ENCODE data around the gene ARRDC5. TPM values are rescaled to one million over a fixed set of nuclear protein-coding genes. Genes with fewer than 3 reads are reported as not detected.
A peak's percentile ranks its signal among the peaks of the same experiment; 100 is the strongest.
"Not testable (repeated sequence)": the region's sequence is repeated elsewhere in the genome, so short reads cannot be mapped to it uniquely, and the experiment has no call there.

ARRDC5 gene
- total RNA-seq = not detected

DNA sequence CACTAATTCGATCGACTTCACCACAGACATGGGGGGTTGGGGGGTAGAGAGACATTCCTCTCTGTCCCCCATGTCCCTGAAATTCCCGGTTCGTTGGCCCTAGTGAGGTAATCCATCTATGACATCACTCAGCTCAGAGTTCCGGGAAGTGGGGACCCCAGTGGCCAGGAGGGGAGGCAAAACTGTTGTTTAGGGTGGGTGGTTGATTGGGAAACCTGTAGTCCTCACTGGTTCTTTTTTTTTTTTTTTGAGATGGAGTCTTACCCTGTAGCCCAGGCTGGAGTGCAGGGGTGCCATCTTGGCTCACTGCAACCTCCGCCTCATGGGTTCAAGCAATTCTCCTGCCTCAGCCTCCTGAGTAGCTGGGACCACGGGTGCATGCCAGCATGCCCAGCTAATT, at the start of gene ARRDC5:
Gene ARRDC5, minus strand, starts transcription at position 101 of the 400 bp plus-strand sequence. Its CDS starts 71 bp downstream, at position 30.
- FAIRE-seq = no peak
- DNase-seq (ENCODE audit: low spot score in 2 of 2) = no peak

DNA sequence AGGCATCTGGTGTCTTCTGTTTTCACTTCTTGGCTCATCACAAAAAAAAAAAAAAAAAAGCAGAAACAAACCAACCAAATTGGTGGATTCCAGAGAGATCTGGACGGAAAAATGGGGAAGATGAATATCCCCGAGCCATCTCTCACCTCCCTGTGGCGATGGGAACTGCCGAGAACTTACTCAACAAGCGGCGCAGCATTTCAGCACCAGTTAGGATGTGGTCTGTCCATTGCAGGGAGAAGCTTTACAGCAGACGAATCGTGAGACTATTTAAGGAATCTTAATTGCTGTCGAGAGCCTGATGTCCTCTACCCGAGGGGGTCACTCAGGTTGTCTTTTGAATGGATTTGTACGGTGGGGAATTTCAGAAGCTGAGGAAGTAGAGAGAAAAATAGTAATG, 49.0 kb upstream of the ARRDC5 start:
- DNase-seq (ENCODE audit: low spot score in 2 of 2) = no peak
- no peak for FAIRE-seq

DNA sequence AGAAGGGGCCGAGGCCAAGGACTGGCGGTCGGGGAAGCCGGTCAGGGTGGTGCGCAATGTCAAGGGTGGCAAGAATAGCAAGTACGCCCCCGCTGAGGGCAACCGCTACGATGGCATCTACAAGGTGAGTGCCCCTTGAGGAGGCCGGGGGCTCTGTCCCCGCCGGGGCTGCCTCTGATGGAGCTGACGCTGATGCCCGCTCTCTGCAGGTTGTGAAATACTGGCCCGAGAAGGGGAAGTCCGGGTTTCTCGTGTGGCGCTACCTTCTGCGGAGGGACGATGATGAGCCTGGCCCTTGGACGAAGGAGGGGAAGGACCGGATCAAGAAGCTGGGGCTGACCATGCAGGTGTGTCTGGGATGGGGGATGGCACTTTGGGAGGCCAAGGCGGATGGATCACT, 48.0 kb upstream of the ARRDC5 start:
- FAIRE-seq; DNase-seq (ENCODE audit: low spot score in 2 of 2): not testable (repeated sequence)

DNA sequence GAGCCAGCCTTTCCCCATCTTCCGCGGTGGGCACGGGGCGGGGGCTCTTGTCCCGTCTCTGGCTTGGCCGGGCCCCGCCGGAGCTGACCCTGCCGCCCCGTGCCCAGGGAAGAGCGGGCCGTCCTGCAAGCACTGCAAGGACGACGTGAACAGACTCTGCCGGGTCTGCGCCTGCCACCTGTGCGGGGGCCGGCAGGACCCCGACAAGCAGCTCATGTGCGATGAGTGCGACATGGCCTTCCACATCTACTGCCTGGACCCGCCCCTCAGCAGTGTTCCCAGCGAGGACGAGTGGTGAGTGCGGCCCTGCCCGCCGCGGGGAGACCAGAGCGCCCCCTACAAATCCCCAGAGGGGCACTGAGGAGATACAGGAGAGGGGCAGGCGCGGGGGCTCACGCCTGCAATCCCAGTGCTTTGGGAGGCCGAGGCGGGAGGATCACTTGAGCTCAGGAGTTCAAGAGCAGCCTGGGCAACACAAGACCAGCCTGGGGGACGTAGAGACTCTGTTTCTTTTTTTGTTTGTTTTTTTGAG, 39.0 kb upstream of the ARRDC5 start:
- FAIRE-seq; DNase-seq (ENCODE audit: low spot score in 2 of 2): not testable (repeated sequence)

DNA sequence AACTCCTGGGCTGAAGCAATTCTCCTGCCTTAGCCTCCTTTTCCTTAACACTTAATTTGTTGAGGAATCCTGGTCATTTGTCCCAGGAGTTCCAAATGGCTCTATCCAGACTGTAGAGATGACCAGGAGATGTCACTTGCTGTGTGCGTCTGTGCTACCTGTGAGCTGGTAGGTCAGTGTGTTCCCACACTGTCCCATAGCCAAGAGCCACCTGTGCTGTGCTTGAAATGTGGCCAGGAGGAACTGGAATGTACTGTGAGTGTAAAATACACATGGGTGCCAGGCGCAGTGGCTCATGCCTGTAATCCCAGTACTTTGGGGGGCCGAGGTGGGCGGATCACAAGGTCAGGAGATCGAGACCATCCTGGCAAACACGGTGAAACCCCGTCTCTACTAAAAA, 36.8 kb upstream of the ARRDC5 start:
- FAIRE-seq = no peak
- DNase-seq (ENCODE audit: low spot score in 2 of 2) = no peak

DNA sequence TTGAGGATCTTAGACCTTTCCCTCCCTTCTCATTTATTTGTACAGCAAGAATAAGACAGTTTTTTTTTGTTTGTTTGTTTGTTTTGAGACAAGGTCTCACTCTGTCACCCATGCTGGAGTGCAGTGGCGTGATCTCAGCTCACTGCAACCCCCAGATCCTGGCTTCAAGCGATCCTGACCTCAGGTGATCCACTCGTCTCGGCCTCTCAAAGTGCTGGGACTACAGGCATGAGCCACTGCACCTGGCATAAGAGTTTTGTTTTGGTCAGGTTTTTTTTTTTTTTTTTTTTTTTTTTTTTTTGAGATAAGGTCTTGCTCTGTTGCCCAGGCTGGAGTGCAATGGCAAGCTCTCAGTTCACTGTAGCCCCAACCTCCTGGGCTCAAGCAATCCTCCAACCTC, 35.8 kb upstream of the ARRDC5 start:
- DNase-seq (ENCODE audit: low spot score in 2 of 2); FAIRE-seq: not testable (repeated sequence)

DNA sequence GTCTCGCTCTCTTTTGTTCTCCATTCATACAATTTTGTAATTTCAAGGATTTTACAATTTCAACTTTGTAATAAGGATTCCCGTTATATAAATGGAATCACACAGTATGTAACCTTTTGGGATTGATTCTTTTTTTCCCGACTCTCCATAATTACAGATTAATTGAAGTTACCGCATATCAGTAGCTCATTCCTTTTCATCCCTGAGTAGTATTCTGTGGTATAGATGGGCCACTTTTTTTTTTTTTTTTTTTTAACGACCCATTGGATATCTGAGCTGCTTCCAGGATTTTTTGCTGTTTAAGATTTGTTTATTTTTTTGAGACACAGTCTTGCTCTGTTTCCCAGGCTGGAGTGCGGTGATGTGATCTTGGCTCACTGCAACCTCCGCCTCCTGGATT, 34.4 kb upstream of the ARRDC5 start:
- FAIRE-seq = no peak
- no peak for DNase-seq (ENCODE audit: low spot score in 2 of 2)

DNA sequence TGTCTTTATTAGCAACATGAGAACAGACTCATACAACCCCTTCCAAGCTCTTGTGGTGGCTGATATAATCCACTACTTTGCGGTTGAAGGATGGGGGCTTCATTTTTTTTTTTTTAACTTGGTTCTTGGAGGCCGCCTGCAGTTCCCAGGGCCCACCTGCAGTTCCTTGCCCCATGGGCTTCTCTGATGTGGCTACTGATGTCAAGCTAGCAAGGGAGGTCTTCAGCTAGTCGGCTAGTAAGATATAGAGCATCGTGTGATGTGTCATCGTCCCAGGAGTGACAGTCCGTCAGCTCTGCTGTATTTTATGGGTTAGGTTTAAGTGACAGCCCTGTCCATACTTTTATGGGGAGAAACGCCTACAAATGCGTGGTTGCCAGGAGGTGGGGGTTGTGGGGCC, 32.7 kb upstream of the ARRDC5 start:
- DNase-seq (ENCODE audit: low spot score in 2 of 2) = no peak
- FAIRE-seq = no peak

DNA sequence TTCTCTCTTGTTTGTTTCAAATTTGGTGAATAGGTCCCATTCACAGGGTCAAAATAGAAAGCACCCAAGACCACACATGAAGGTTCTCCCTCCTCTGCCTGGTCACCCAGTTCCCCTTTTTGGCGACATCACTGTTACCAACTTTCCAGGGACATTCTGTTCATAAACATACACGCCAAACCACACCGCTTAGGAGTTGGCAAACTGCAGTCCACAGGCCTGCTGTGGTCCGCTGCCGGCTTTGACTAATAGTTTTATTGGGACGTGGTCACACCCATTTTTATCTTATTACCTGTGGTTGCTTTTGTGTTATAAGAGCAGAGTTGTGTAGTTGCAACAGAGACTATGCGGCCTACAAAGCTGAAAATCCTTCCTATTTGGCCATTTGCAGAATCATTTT, 30.8 kb upstream of the ARRDC5 start:
- FAIRE-seq = no peak
- no peak for DNase-seq (ENCODE audit: low spot score in 2 of 2)

DNA sequence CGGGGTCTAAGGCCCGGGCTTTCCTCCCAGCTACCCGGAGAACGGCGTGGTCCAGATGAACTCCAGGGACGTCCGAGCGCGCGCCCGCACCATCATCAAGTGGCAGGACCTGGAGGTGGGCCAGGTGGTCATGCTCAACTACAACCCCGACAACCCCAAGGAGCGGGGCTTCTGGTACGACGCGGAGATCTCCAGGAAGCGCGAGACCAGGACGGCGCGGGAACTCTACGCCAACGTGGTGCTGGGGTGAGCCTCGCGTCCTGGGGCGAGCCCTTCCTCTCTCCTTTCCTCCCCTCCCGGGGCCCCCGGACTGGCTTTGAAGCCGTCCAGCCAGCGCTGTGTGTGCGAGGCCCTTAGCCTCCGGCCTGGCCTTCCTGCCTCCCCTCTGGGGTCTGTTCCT, 30.0 kb upstream of the ARRDC5 start:
- FAIRE-seq = no peak

DNA sequence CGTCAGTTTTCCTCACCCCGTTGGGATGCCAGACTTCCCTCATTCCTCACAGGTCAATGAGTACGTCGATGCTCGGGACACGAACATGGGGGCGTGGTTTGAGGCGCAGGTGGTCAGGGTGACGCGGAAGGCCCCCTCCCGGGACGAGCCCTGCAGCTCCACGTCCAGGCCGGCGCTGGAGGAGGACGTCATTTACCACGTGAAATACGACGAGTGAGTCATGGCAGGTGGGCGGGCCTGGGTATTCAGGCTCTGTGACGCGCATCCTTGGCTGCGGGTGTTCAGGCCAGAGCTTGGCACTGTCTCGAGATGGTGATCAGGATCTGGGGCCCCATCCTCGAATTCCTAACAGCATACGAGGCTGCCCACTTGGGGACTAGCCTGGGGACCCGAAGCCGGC, 28.0 kb upstream of the ARRDC5 start:
- FAIRE-seq (no peak), DNase-seq (ENCODE audit: low spot score in 2 of 2) (peak in 1 of 2 donors; percentile 12)

More for the DNA sequence above, 30.0 kb upstream of the ARRDC5 start:
- DNase-seq (ENCODE audit: low spot score in 2 of 2) = no peak

DNA sequence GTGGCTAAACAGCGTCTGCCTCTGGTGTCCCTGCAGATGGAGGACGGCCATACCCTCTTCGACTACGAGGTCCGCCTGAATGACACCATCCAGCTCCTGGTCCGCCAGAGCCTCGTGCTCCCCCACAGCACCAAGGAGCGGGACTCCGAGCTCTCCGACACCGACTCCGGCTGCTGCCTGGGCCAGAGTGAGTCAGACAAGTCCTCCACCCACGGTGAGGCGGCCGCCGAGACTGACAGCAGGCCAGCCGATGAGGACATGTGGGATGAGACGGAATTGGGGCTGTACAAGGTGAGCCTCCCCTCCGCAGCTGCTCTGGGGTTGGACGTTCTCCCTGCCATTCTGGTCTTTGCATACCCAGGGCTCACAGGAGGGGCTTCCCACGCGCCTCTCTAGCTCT, 26.5 kb upstream of the ARRDC5 start:
- no peak for DNase-seq (ENCODE audit: low spot score in 2 of 2)
- FAIRE-seq = no peak

DNA sequence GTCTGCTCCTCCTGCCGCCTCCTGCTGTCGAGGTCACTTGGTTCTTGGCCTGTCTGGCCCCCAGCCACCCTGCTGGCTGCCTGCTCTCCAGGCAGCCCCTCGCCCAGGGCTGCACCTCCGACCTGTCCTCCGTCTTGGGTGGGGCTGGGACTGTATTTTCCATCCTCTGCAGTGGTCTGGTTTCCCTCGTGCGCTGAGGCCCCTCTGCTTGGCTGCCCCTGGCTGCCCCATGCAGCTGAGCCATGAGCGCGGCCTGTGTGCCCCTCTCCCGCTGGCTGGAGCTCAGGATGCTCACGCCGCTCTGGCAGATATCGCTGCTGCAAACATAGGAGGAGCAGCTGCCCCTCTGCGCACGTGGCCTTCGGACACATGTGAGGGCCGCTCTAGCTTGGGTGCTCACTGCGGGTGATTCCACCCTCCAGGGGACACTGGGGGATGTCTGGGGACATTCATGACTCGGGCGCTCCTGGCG, 20.6 kb upstream of the ARRDC5 start:
- DNase-seq (ENCODE audit: low spot score in 2 of 2) = no peak
- FAIRE-seq = no peak

DNA sequence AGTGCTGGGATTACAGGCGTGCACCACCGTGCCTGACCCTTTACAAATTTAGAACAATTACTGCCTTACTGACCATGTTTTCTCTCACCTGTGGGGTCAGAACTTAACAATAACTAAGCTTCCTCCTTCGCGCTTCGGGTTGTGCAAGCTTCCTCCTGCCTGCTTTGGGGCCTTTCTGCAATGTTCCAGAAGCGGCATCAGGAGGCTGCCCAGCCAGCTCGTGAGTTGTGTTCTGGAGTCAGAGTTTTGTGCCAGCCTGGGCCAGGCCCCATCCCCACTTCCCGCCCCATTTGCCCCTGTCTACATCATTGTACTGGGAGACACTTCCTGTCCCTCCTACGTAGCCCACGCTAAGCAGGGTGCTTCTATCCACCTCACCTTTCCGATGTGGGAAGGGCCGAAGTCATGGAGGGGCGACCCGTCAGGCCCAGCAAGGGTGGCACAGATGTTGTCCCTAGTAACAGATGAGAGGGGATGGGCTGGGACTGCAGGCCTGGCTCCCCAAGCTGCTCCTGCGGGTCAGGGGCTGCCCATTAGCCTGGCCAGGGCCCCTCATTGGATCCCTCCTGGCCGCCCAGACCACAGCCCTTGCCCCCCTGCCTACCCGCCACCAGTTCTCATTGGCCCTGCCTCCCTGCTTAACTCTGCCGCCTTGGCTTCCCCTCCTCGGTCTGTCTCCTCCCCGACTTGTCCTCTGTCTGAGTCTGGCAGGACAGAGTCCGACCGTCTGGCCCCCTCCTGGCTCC, 20.0 kb upstream of the ARRDC5 start:
- DNase-seq (ENCODE audit: low spot score in 2 of 2) (no peak), FAIRE-seq (no peak)

DNA sequence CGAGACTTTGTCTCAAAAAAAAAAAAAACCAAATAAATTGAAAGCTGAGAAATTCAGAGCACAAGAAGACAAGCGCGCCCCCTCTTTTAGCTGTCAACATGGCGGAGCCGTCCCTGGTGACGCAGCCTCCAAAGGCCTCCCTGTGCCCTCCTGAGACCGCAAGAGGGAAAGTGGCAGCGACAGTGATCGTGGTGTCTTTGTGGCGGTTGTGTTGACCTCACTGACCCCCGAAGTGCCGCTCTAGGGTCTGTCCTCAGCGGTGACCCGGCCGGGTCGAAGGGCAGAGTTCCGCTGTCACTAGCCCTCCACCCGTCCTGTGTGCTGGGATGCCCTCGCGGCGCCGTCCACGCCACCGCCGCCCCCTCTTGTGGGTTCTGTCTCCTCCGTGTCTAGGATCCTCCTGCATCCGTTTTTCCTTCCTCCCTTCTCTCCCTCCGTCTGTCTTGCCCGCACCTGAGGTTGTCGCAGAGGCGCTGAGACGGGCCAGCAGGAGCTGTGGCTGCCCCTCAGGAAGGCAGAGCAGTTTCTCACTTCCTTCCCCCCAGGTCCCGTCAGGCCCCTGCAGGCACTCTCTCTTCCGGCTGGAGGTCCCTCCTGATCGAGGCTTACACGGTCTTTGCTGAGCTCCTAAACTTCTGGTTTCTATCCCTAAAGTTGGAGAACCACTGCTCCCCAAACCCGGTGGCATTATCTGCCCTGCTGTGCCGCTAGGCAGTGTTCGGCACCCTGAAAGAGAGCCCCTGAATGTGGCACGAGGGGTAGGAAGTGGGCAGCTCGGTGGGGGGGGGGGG, 13.8 kb upstream of the ARRDC5 start:
- FAIRE-seq (no peak), DNase-seq (ENCODE audit: low spot score in 2 of 2) (no peak)

DNA sequence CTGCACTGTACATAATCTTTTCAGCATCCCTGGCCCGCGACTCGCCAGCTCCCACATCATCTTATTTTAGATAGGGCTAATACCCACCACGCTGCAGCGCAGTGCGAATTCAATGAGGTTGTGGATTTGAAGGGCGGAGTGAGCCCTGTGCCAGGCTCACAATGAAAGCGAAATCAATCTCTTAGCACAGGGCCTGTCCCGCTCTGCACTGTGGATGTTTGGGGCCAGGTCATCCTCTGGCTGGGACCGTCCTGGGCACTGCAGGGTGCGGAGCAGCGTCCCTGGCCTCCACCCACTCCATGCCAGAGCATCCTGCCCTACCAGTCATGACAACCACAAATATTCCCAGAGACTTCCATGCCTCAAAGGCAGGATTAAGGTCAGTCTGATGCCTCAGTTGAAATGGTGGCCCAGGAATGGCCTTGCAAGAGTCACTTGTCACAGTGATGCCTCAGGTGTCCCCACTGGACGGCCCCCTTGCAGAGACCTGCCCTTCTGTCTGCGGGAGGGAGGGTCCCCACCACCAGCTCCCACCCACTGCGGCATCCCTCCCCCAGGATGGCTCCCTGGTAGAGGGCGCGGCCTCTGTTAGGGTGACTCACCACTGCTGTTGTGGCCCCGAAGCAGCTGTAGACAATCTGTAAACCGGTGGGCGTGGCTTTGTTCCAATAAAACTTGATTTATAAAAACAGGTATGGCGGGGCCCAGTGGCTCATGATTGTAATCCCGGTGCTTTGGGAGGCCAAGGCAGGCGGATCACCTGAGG, 12.2 kb upstream of the ARRDC5 start:
- FAIRE-seq (no peak), DNase-seq (ENCODE audit: low spot score in 2 of 2) (peak in 1 of 2 donors; percentile 14)

DNA sequence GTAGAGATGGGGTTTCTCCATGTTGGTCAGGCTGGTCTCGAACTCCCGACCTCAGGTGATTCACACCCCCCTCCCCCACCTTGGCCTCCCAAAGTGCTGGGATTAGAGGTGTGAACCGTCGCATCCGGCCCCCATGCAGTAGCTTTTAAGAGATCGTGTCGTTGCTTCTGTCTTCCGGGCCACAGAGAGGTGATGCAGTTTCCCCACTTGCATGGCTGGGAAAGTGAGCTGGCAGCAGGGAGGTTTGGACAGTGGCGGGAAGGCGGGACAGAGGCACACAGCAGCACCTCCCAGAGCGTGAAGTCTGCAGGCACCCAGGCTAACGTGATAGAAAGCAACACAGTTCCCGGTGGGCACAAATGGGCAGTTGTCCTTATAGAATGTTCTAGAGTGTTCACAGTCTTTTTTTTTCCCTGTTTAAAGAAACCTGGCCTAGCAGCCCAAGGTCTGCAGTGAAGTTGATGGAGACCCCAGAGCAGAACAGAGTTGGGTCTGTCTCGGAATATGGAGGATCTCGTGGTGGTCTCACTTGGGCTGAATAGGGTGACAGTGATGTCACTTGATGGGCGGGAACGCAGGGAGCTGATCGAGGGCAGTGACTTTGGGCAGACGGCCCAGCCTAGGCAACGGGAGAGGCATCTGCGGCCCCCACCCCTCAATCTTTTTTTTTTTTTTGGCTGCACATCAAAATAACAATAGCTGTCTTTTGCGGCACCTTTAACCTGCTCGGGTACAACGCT, 11.5 kb upstream of the ARRDC5 start:
- no peak for FAIRE-seq
- no peak for DNase-seq (ENCODE audit: low spot score in 2 of 2)

DNA sequence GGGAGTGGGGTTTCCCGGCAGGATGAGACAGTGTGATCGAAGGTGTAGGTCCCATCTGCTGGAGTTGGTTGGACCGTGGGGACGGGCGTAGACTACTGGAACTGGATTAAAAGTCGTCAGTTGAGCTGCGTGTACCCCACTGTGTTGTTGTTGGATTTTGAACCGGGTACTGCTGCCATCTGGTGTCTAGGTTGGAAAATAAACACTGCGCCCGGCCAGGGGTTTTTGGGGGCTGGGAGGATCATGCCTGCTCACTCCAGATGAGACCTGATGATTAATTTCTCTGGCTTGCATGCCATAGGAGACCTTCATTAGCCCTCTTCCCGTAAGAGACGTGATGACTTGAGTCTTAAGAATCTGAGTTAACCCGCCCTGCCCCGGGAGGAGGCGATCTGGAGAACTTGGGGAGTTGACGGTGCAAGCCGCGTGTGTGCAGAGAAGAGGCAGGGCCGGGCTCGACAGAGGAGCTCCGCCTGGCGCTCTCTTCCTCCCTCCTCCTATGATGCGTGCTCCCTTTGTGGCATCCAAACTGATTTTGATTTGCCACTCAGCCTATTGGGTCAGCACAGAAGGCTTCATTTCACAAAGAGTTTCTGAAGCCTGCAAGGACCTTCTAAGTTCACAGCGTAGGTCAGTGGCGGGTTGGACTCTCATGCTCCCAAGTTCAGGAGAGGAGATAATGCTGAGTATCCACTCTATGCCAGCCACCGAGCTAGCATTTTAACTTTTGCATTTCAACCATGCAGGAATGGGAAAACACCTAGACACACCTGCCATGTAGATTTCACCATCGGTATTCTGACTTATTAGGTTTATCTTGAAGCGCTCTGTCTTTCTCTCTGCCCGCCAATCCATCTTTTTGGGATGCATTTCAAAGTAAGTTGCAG, 9.3 kb upstream of the ARRDC5 start:
- no peak for FAIRE-seq
- DNase-seq (ENCODE audit: low spot score in 2 of 2) = peak; percentile 75 to 79

DNA sequence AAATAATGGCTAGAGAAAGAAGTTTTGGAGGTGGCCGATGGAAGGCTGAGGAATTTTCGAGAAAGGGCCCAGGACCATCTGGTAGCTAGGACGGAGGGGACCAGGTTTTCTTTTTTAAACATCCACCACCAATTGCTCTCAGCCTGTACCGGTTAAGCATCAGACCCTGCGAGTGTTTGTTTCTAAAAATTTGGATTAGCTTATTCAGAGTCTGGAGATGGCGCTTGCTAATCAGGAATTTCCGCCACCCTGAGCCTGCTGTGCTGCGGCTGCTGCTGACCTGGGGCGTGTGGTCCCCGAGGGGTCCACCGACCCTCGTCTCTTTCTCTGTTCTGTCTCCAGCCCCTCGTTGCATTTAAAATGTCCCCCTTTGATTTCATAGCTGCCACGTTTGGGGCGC, 8.6 kb upstream of the ARRDC5 start:
- FAIRE-seq = no peak
- DNase-seq (ENCODE audit: low spot score in 2 of 2) = no peak

Measured in frontal cortex (tissue), 4 donors.